Brain microvascular endothelial cell (primary cell): ENCODE data around the gene ANGPTL2.

Experiments used
- DNase-seq: peaks from one replicate; pipeline ENCODE4 v3.0.0-alpha.2; 2020
- H3K27ac ChIP-seq: fragments of 250-450 bp; sonication (Bioruptor Pico); 2 replicates; pipeline ENCODE4 v1.5.1; 2020; ENCODE audit warnings: mild to moderate bottlenecking, moderate library complexity
- H3K27me3 ChIP-seq: fragments of 250-450 bp; sonication (Bioruptor Pico); replicated peaks from 2 replicates; pipeline ENCODE4 v1.5.1; 2020; ENCODE audit warnings: mild to moderate bottlenecking
- H3K36me3 ChIP-seq: fragments of 250-450 bp; sonication (Bioruptor Pico); replicated peaks from 2 replicates; pipeline ENCODE4 v1.5.1; 2020; ENCODE audit warnings: mild to moderate bottlenecking
- H3K4me3 ChIP-seq: 2 replicates; pipeline ENCODE4 v1.5.1; 2011; ENCODE audit warnings: low read depth, mild to moderate bottlenecking, control low read depth, low read length, moderate library complexity
- in situ Hi-C: cut with HindIII; loops from 2 replicates; pipeline ENCODE4 v1.10.0; 2017; ENCODE audit warnings: low sequenced_read_pairs, low pct_ligation_motif_present
- TF ChIP-seq, protein P1 (sequence below): IDR thresholded peaks from 2 replicates; pipeline ENCODE4 v1.5.1; 2011; ENCODE audit warnings: low read depth, mild to moderate bottlenecking, moderate library complexity, low read length, control low read depth, inconsistent platforms; ENCODE audit errors: missing control alignments

Gene ANGPTL2

DNA sequence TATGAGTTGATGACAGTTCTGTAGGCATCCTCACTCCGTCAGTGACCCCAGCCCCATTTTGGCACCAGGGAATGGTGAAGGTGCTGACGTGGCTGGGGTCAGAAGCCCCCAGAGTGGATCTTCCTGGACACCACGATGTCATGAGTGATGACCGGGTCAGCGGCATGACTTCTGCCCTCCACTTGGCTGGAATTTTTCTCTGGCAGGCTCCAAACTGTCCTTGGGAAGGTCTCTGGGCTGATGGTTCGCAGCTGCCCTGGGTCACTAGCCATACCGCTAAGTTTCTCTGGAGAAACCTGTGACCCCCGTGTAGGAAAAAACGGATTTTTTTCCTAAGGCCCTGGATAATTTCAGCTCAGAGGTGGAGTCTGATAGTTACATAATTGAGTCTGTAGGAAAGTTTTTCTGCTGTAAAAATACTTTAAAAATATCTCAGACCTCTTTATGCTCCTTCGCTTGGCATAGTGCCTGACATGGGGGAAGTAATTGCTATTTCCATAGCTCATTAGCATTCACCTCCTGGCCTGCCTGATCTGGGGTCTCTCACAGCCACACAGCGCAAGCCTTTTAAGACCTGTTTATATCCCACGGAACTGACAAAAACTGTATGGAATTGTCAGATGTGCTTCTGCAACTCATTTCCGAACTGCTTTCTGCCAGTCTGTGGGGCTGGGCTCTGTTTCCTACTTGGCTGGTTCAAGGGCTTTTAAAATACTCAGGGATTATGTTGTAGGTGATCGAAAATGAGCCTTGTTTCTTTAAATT, 69.2 kb downstream of the ANGPTL2 start:
- Histone ChIP-seq H3K36me3 (no peaks in the 10 kb centered on the region), H3K27me3 (no peaks in the 10 kb centered on the region), H3K4me3 (no peak overlapping the region), H3K27ac (no peak overlapping the region)
- DNase-seq = no peak
- TF ChIP-seq, protein P1, sequence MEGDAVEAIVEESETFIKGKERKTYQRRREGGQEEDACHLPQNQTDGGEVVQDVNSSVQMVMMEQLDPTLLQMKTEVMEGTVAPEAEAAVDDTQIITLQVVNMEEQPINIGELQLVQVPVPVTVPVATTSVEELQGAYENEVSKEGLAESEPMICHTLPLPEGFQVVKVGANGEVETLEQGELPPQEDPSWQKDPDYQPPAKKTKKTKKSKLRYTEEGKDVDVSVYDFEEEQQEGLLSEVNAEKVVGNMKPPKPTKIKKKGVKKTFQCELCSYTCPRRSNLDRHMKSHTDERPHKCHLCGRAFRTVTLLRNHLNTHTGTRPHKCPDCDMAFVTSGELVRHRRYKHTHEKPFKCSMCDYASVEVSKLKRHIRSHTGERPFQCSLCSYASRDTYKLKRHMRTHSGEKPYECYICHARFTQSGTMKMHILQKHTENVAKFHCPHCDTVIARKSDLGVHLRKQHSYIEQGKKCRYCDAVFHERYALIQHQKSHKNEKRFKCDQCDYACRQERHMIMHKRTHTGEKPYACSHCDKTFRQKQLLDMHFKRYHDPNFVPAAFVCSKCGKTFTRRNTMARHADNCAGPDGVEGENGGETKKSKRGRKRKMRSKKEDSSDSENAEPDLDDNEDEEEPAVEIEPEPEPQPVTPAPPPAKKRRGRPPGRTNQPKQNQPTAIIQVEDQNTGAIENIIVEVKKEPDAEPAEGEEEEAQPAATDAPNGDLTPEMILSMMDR = no peak
- in situ Hi-C loops = no loop called here

DNA sequence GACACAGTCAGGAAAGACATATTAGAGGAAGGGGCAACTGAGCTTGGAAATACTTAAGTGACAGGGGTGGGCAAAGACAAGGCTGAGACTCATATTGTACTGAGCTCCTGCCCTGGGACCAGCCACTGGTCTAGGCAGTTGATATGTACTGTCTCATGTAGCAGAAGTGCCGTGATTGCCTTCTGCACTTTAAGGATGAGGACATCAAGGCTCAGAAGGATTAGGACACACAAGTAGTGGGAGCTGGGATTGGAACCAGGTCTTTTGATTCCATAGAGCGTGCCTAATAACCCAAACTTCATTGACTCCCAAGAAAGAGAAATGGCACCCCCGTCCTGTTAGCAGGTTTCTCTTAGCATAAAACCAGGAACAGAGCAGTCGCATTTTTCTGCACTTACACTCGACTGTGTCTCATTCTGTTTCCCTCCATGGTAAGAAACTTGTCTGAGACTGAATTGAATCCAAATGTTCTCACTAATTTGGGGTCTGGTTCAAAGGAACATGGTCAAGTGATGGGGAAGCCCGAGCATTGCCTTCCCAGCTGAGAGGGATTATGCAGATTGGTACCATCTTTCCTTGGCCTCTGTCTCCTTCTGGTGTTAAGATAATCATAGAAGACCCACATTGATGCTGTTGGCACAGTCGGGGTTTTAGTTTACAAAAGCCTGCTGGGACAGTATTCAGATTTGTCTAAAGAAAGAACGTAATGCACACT, 70.4 kb downstream of the ANGPTL2 start:
- Histone ChIP-seq H3K36me3 (no peaks in the 10 kb centered on the region), H3K27ac (no peak overlapping the region), H3K27me3 (no peaks in the 10 kb centered on the region), H3K4me3 (no peak overlapping the region)
- in situ Hi-C loops = no loop called here
- no peak for DNase-seq
- TF ChIP-seq, protein P1 = no peak

DNA sequence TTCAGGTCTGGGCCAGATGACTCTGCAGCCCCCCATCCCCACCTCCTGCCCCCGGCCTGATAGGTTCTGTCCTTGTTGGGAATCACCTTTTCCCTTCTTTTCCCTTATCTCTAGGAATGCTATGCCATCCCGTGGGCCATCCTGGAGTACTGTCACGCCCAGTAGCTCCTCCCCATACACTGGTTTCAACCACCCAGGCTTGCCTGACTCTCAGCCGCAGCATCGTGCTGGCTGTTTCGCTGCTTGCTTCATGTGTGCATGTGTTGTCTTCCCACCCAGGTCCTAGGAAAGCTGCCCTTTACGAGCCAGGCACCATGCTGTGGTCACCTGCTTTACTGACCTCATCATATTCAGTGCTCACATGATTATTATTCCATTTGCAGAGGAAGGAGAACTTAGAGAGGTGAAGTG, 71.8 kb downstream of the ANGPTL2 start:
- in situ Hi-C loops = no loop called here
- Histone ChIP-seq H3K27ac (no peak overlapping the region), H3K36me3 (no peaks in the 10 kb centered on the region), H3K27me3 (no peaks in the 10 kb centered on the region), H3K4me3 (no peak overlapping the region)
- TF ChIP-seq, protein P1 = no peak
- no peak for DNase-seq

DNA sequence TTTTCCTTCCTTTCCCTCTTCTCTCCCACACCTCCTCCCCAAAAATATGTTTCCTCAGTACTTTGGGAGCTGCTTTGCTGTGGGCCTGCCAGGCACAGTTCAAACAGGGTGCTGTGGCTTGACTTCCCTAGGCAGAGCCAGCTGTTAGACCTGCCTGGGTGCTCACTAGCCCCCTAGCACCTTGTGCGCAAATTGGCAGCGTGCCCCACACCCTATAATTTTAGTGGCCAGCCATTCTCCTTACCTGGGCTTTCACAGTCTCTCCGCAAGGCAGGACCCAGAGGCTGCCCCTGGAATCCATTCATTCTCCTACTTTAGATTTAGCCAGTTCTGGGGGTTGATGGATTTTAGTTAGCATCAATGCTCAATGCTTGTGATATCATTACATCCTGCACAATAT, 72.3 kb downstream of the ANGPTL2 start:
- Histone ChIP-seq H3K36me3 (no peaks in the 10 kb centered on the region), H3K27me3 (no peaks in the 10 kb centered on the region), H3K27ac (no peak overlapping the region), H3K4me3 (no peak overlapping the region)
- in situ Hi-C loops = no loop called here
- TF ChIP-seq, protein P1 = no peak
- DNase-seq = no peak

DNA sequence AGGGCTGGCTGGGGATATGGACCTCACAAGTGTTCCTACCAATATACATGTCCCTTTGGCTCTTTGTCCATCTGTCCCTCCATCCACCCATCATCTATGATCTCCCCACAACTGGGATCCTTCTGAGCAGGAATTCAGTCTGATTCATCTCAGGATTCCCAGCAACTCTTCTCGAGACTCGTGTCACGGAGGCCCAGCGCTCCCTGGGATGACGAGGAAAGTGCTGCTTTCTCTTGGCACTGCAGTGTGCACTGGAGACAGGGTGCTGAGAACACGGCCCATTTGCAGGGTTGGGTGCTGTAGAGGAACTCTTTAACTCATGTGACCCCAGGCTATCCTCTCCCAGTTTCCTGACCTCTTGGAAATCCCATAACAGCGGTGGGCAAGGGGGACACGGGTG, 72.9 kb downstream of the ANGPTL2 start:
- Histone ChIP-seq H3K36me3 (no peaks in the 10 kb centered on the region), H3K27me3 (no peaks in the 10 kb centered on the region), H3K27ac (peak overlapping the region; percentile 35), H3K4me3 (no peak overlapping the region)
- in situ Hi-C loops = no loop called here
- peak; percentile 27 for DNase-seq
- TF ChIP-seq, protein P1 = no peak
